CD4-positive, CD25-positive, alpha-beta regulatory T cell (primary cell): ENCODE results near the gene HYOU1. TPM values are rescaled to one million over a fixed set of nuclear protein-coding genes. Genes with fewer than 3 reads are reported as not detected.

Experiments used
- ATAC-seq, 2 donors: fragments of 150-1000 bp; cut with Tn5 transposase; one replicate each; pipeline ENCODE4 v1.10.0; 2021; ENCODE audit warnings: low read depth in 2 of 2, moderate number of reproducible peaks in 2 of 2, moderate library complexity in 1 of 2
- DNase-seq, 3 donors: peaks; one replicate each; pipeline versions ENCODE4 v3.0.0 to v3.0.0-alpha.2; 2012 to 2022; ENCODE audit warnings: mixed read lengths in 1 of 3
- H3K27ac ChIP-seq: one replicate; pipeline ENCODE4 v1.7.0; 2013; ENCODE audit warnings: mild to moderate bottlenecking, low read length; ENCODE audit not compliant: insufficient read depth, poor library complexity, severe bottlenecking
- H3K27me3 ChIP-seq: one replicate; pipeline ENCODE4 v1.7.0; 2013; ENCODE audit warnings: low read length; ENCODE audit not compliant: control insufficient read depth, insufficient read depth
- H3K36me3 ChIP-seq: one replicate; pipeline ENCODE4 v1.7.0; 2013; ENCODE audit warnings: mild to moderate bottlenecking, low read length, moderate library complexity; ENCODE audit not compliant: control insufficient read depth, insufficient read depth
- H3K4me1 ChIP-seq: 2 replicates; pipeline ENCODE4 v1.7.0; 2013; ENCODE audit warnings: mild to moderate bottlenecking, low read length; ENCODE audit not compliant: insufficient read depth, control insufficient read depth, poor library complexity, severe bottlenecking
- H3K4me3 ChIP-seq: one replicate; pipeline ENCODE4 v1.7.0; 2013; ENCODE audit warnings: low read depth, mild to moderate bottlenecking, low read length, moderate library complexity
- H3K9me3 ChIP-seq, 2 experiments: 1 replicate in 1 of 2; 2 replicates in 1 of 2; pipeline ENCODE4 v1.7.0; 2013; ENCODE audit warnings: low read length in 2 of 2, mild to moderate bottlenecking in 1 of 2, moderate library complexity in 1 of 2; ENCODE audit not compliant: control insufficient read depth in 2 of 2
- H3K27ac Mint-ChIP-seq, 3 donors: one replicate each; pipeline ENCODE4 v1.8.0; 2020 to 2022; ENCODE audit warnings: mild to moderate bottlenecking in 3 of 3, mixed read lengths in 3 of 3, moderate library complexity in 2 of 3
- H3K27me3 Mint-ChIP-seq: one replicate; pipeline ENCODE4 v1.8.0; 2022; ENCODE audit warnings: mild to moderate bottlenecking, mixed read lengths
- H3K36me3 Mint-ChIP-seq: one replicate; pipeline ENCODE4 v1.8.0; 2020; ENCODE audit warnings: mixed read lengths
- H3K4me1 Mint-ChIP-seq, 4 donors: one replicate each; pipeline ENCODE4 v1.8.0; 2020 to 2022; ENCODE audit warnings: mixed read lengths in 4 of 4, mild to moderate bottlenecking in 1 of 4
- H3K4me3 Mint-ChIP-seq, 4 donors: one replicate each; pipeline ENCODE4 v1.8.0; 2020 to 2022; ENCODE audit warnings: mild to moderate bottlenecking in 4 of 4, mixed read lengths in 4 of 4, moderate library complexity in 3 of 4
- H3K9me3 Mint-ChIP-seq, 7 donors: one replicate each; pipeline ENCODE4 v1.8.0; 2020 to 2022; ENCODE audit warnings: mixed read lengths in 7 of 7, mild to moderate bottlenecking in 3 of 7, moderate library complexity in 2 of 7
- polyA plus RNA-seq, 4 donors: library from polyadenylated mRNA; unstranded; fragments of 300-500 nt; fragmentation: Illumina TruSeq; gene quantifications; one replicate each; pipeline ENCODE4 v1.2.3, GENCODE V29; 2021
- total RNA-seq: library from RNA; stranded (reverse); gene quantifications from one replicate; pipeline ENCODE4 v1.2.3, GENCODE V29; 2022

HYOU1 gene
- total and polyA plus RNA-seq, 5 donors from 2014 or later: 13.4 to 108 (median 14.8) TPM

- H3K27me3 ChIP-seq: no peaks in the 10 kb centered on the region
- no peak overlapping the region for H3K27ac ChIP-seq
- peaks cover 10% of the 10 kb centered on the region for H3K4me1 ChIP-seq
- H3K4me3 ChIP-seq: no peak overlapping the region
- Mint-ChIP-seq H3K9me3 (no peaks in the 10 kb centered on the region), H3K27me3 (peaks cover 4% of the 10 kb centered on the region), H3K4me3 (peak overlapping the region in 1 of 4 donors; percentile 29), H3K36me3 (peaks cover 31% of the 10 kb centered on the region), H3K27ac (no peak overlapping the region), H3K4me1 (peaks cover 0 to 23% (median 16%) of the 10 kb centered on the region in 4 donors)
- DNase-seq (no peak), ATAC-seq (no peak)
- peaks cover 51% of the 10 kb centered on the region for H3K36me3 ChIP-seq
- H3K9me3 ChIP-seq: no peaks in the 10 kb centered on the region
Observed at GRCh38 chr11:119081682-119082260, 24.8 kb upstream of the HYOU1 start.

GRCh38 chr11:119078675-119079420 lies 21.8 kb upstream of the HYOU1 start:
- Mint-ChIP-seq H3K4me3 (no peak overlapping the region), H3K36me3 (peaks cover 35% of the 10 kb centered on the region), H3K27ac (no peak overlapping the region), H3K27me3 (no peaks in the 10 kb centered on the region), H3K9me3 (no peaks in the 10 kb centered on the region), H3K4me1 (peaks cover 0 to 5% (median 0%) of the 10 kb centered on the region in 4 donors)
- Histone ChIP-seq H3K27ac (no peak overlapping the region), H3K27me3 (no peaks in the 10 kb centered on the region), H3K9me3 (no peaks in the 10 kb centered on the region), H3K4me1 (no peaks in the 10 kb centered on the region), H3K4me3 (no peak overlapping the region), H3K36me3 (peaks cover 66% of the 10 kb centered on the region)
- DNase-seq: no peak
- ATAC-seq: no peak

GRCh38 chr11:119077839-119078238 lies 20.8 kb upstream of the HYOU1 start:
- Histone ChIP-seq H3K4me1 (no peaks in the 10 kb centered on the region), H3K27me3 (no peaks in the 10 kb centered on the region), H3K36me3 (peaks cover 76% of the 10 kb centered on the region), H3K27ac (no peak overlapping the region), H3K9me3 (no peaks in the 10 kb centered on the region), H3K4me3 (no peak overlapping the region)
- no peak for DNase-seq
- no peak overlapping the region for H3K4me3 Mint-ChIP-seq
- no peaks in the 10 kb centered on the region for H3K27me3 Mint-ChIP-seq
- H3K36me3 Mint-ChIP-seq: peaks cover 42% of the 10 kb centered on the region
- no peak for ATAC-seq
- H3K4me1 Mint-ChIP-seq: peaks cover 0 to 6% (median under 1%) of the 10 kb centered on the region in 4 donors
- H3K9me3 Mint-ChIP-seq: no peaks in the 10 kb centered on the region
- H3K27ac Mint-ChIP-seq: no peak overlapping the region

- peaks cover 25% of the 10 kb centered on the region for H3K36me3 Mint-ChIP-seq
- peaks cover 37% of the 10 kb centered on the region for H3K4me1 ChIP-seq
- DNase-seq: peak; percentile 96 to 99 (median 99)
- peak; percentile 96 to 99 for ATAC-seq
- peak within 1 kb of the TSS; percentile 88 to 95 (median 94) for H3K4me3 Mint-ChIP-seq
- H3K4me1 Mint-ChIP-seq: peaks cover 12 to 53% (median 32%) of the 10 kb centered on the region in 4 donors
- no peaks in the 10 kb centered on the region for H3K9me3 Mint-ChIP-seq
- no peaks in the 10 kb centered on the region for H3K27me3 Mint-ChIP-seq
- peak within 1 kb of the TSS; percentile 97 to 99 (median 98) for H3K27ac Mint-ChIP-seq
- H3K9me3 ChIP-seq: no peaks in the 10 kb centered on the region
- H3K27me3 ChIP-seq: no peaks in the 10 kb centered on the region
- peak within 1 kb of the TSS; percentile 95 for H3K27ac ChIP-seq
- peak within 1 kb of the TSS; percentile 98 for H3K4me3 ChIP-seq
- H3K36me3 ChIP-seq: peaks cover 18% of the 10 kb centered on the region
Observed at GRCh38 chr11:119067371-119068222, 10.6 kb upstream of the HYOU1 start, which contains the start of gene VPS11. VPS11 (plus strand) TSS chr11:119067818; CDS start chr11:119067824, 6 bp downstream.

- DNase-seq: peak in 2 of 3 donors; percentile 56 to 77
- Histone ChIP-seq H3K27me3 (no peaks in the 10 kb centered on the region), H3K4me1 (peaks cover 37% of the 10 kb centered on the region), H3K4me3 (no peak overlapping the region), H3K27ac (peak overlapping the region; percentile 27), H3K36me3 (peaks cover 4% of the 10 kb centered on the region), H3K9me3 (no peaks in the 10 kb centered on the region)
- Mint-ChIP-seq H3K27me3 (no peaks in the 10 kb centered on the region), H3K9me3 (no peaks in the 10 kb centered on the region), H3K4me3 (peak overlapping the region; percentile 44 to 86 (median 74)), H3K36me3 (peaks cover 11% of the 10 kb centered on the region), H3K4me1 (peaks cover 12 to 52% (median 28%) of the 10 kb centered on the region in 4 donors), H3K27ac (peak overlapping the region in 2 of 3 donors; percentile 73 to 88)
- no peak for ATAC-seq
Observed at GRCh38 chr11:119065369-119065768, 8.4 kb upstream of the HYOU1 start.

- DNase-seq: no peak
- ATAC-seq: no peak
- no peaks in the 10 kb centered on the region for H3K9me3 ChIP-seq
- peaks cover 25% of the 10 kb centered on the region for H3K4me1 ChIP-seq
- H3K4me3 ChIP-seq: no peak overlapping the region
- H3K27ac ChIP-seq: no peak overlapping the region
- no peaks in the 10 kb centered on the region for H3K36me3 ChIP-seq
- no peaks in the 10 kb centered on the region for H3K27me3 ChIP-seq
- no peaks in the 10 kb centered on the region for H3K9me3 Mint-ChIP-seq
- H3K36me3 Mint-ChIP-seq: peaks cover 5% of the 10 kb centered on the region
- H3K4me1 Mint-ChIP-seq: peaks cover 12 to 39% (median 24%) of the 10 kb centered on the region in 4 donors
- H3K4me3 Mint-ChIP-seq: peak overlapping the region in 1 of 4 donors; percentile 3
- H3K27me3 Mint-ChIP-seq: no peaks in the 10 kb centered on the region
- no peak overlapping the region for H3K27ac Mint-ChIP-seq
Observed at GRCh38 chr11:119062779-119063178, 5.8 kb upstream of the HYOU1 start.

- ATAC-seq (no peak), DNase-seq (no peak)
- peaks cover 18% of the 10 kb centered on the region for H3K4me1 ChIP-seq
- no peaks in the 10 kb centered on the region for H3K36me3 ChIP-seq
- no peak overlapping the region for H3K4me3 ChIP-seq
- no peaks in the 10 kb centered on the region for H3K9me3 ChIP-seq
- H3K4me3 Mint-ChIP-seq: peak overlapping the region in 1 of 4 donors; percentile 32
- peaks cover 5% of the 10 kb centered on the region for H3K36me3 Mint-ChIP-seq
- peaks cover 7 to 34% (median 24%) of the 10 kb centered on the region in 4 donors for H3K4me1 Mint-ChIP-seq
- no peaks in the 10 kb centered on the region for H3K27me3 Mint-ChIP-seq
- H3K27ac Mint-ChIP-seq: peak overlapping the region in 1 of 3 donors; percentile 9
- H3K27ac ChIP-seq: no peak overlapping the region
- H3K9me3 Mint-ChIP-seq: no peaks in the 10 kb centered on the region
- H3K27me3 ChIP-seq: no peaks in the 10 kb centered on the region
Observed at GRCh38 chr11:119061256-119061655, 4.3 kb upstream of the HYOU1 start.
